Liver (tissue), 9 donors: ENCODE results near the gene TMEM161B. TPM values are rescaled to one million over a fixed set of nuclear protein-coding genes. Genes with fewer than 3 reads are reported as not detected.

Experiments used
- DNase-seq: peaks from one replicate; pipeline ENCODE4 v3.0.0-alpha.2; 2017; ENCODE audit warnings: low spot score
- H3K27ac ChIP-seq, 2 donors: one replicate each; pipeline ENCODE4 v1.7.0; 2013; ENCODE audit warnings: inconsistent platforms in 2 of 2, low read length in 2 of 2, control low read depth in 1 of 2, low read depth in 1 of 2, mild to moderate bottlenecking in 1 of 2
- H3K27me3 ChIP-seq, 4 donors: one replicate each; pipeline versions ENCODE4 v1.6.1 to v1.7.0; 2013; ENCODE audit warnings: low read length in 3 of 4, inconsistent platforms in 1 of 4, mild to moderate bottlenecking in 1 of 4, moderate library complexity in 1 of 4; ENCODE audit not compliant: control insufficient read depth in 4 of 4, insufficient read depth in 4 of 4
- H3K36me3 ChIP-seq, 4 donors: one replicate each; pipeline versions ENCODE4 v1.6.1 to v1.7.0; 2013; ENCODE audit warnings: low read length in 3 of 4, mild to moderate bottlenecking in 3 of 4, low read depth in 1 of 4, moderate library complexity in 1 of 4; ENCODE audit not compliant: control insufficient read depth in 4 of 4, insufficient read depth in 3 of 4
- H3K4me1 ChIP-seq, 4 donors: one replicate each; pipeline versions ENCODE4 v1.6.1 to v1.7.0; 2013; ENCODE audit warnings: low read length in 3 of 4, mild to moderate bottlenecking in 3 of 4, moderate library complexity in 1 of 4; ENCODE audit not compliant: control insufficient read depth in 4 of 4, insufficient read depth in 4 of 4
- H3K4me3 ChIP-seq, 3 donors: one replicate each; pipeline versions ENCODE4 v1.6.1 to v1.7.0; 2013; ENCODE audit warnings: low read length in 3 of 3, control low read depth in 1 of 3, low read depth in 1 of 3, mild to moderate bottlenecking in 1 of 3
- H3K9ac ChIP-seq, 2 donors: one replicate each; pipeline ENCODE4 v1.7.0; 2013; ENCODE audit warnings: low read length in 2 of 2, mild to moderate bottlenecking in 2 of 2, moderate library complexity in 2 of 2, control low read depth in 1 of 2, low read depth in 1 of 2
- H3K9me3 ChIP-seq, 4 donors: one replicate each; pipeline versions ENCODE4 v1.6.1 to v1.7.0; 2013; ENCODE audit warnings: low read length in 3 of 4; ENCODE audit not compliant: control insufficient read depth in 4 of 4
- ATF3 ChIP-seq: IDR thresholded peaks from 2 replicates; pipeline ENCODE4 v1.6.1; 2016; ENCODE audit warnings: antibody characterized with exemption
- EGR1 ChIP-seq, 2 donors: IDR thresholded peaks; 2 replicates each; pipeline ENCODE4 v1.6.1; 2016 to 2018; ENCODE audit warnings: antibody characterized with exemption in 2 of 2, low read depth in 2 of 2
- FOXA1 ChIP-seq: IDR thresholded peaks from 2 replicates; pipeline ENCODE4 v1.6.1; 2016; ENCODE audit warnings: antibody characterized with exemption
- FOXA2 ChIP-seq: IDR thresholded peaks from 2 replicates; pipeline ENCODE4 v1.6.1; 2016; ENCODE audit warnings: antibody characterized with exemption
- GABPA ChIP-seq, 2 donors: IDR thresholded peaks in 1 of 2; conservative IDR thresholded peaks in 1 of 2; 2 replicates each; pipeline ENCODE4 v1.6.1; 2016; ENCODE audit warnings: antibody characterized with exemption in 2 of 2, mild to moderate bottlenecking in 1 of 2, moderate library complexity in 1 of 2
- HNF4A ChIP-seq, 2 donors: conservative IDR thresholded peaks; 2 replicates each; pipeline ENCODE4 v1.6.1; 2016; ENCODE audit warnings: antibody characterized with exemption in 2 of 2, mild to moderate bottlenecking in 2 of 2
- HNF4G ChIP-seq: IDR thresholded peaks from 2 replicates; pipeline ENCODE4 v1.6.1; 2016; ENCODE audit warnings: antibody characterized with exemption
- JUND ChIP-seq, 2 donors: IDR thresholded peaks; 2 replicates each; pipeline ENCODE4 v1.6.1; 2016; ENCODE audit warnings: antibody characterized with exemption in 2 of 2
- MAX ChIP-seq: IDR thresholded peaks from 2 replicates; pipeline ENCODE4 v1.6.1; 2016; ENCODE audit warnings: antibody characterized with exemption
- NR2F2 ChIP-seq: IDR thresholded peaks from 2 replicates; pipeline ENCODE4 v1.6.1; 2016; ENCODE audit warnings: antibody characterized with exemption
- RAD21 ChIP-seq, 2 donors: IDR thresholded peaks; 2 replicates each; pipeline ENCODE4 v1.6.1; 2016; ENCODE audit warnings: antibody characterized with exemption in 2 of 2, mild to moderate bottlenecking in 2 of 2
- REST ChIP-seq: IDR thresholded peaks from 2 replicates; pipeline ENCODE4 v1.6.1; 2016; ENCODE audit warnings: antibody characterized with exemption, mild to moderate bottlenecking
- RXRA ChIP-seq, 2 donors: IDR thresholded peaks; 2 replicates each; pipeline ENCODE4 v1.6.1; 2017 to 2018; ENCODE audit warnings: antibody characterized with exemption in 2 of 2, mild to moderate bottlenecking in 1 of 2
- SP1 ChIP-seq: IDR thresholded peaks from 2 replicates; pipeline ENCODE4 v1.6.1; 2018; ENCODE audit warnings: antibody characterized with exemption, mild to moderate bottlenecking
- TAF1 ChIP-seq: conservative IDR thresholded peaks from 2 replicates; pipeline ENCODE4 v1.6.1; 2016; ENCODE audit warnings: antibody characterized with exemption, mild to moderate bottlenecking
- YY1 ChIP-seq: IDR thresholded peaks from 2 replicates; pipeline ENCODE4 v1.6.1; 2016; ENCODE audit warnings: antibody characterized with exemption, mild to moderate bottlenecking
- ZBTB33 ChIP-seq: IDR thresholded peaks from 2 replicates; pipeline ENCODE4 v1.6.1; 2016; ENCODE audit warnings: antibody characterized with exemption
- WGBS: extraction: QIAGEN DNeasy Blood & Tissue Kit; methylation state at CpG from one replicate; pipeline ENCODE4 v1.1.7; 2013; 5-methylcytosine and 5-hydroxymethylcytosine counted together
- polyA plus RNA-seq, 2 donors: library from polyadenylated mRNA; stranded (reverse) in 1 of 2; unstranded in 1 of 2; fragments of 200-250 nt in 1 of 2; fragments of >200 nt in 1 of 2; fragmentation: Nextera tagmentation in 1 of 2; extraction: Ambion mirVana in 1 of 2; gene quantifications; one replicate each; pipeline versions ENCODE4 v1.2.1 to v1.2.3, GENCODE V29; 2013 to 2015
- total RNA-seq, 2 donors: library from RNA; depleted of rRNA; stranded (reverse); fragments of >200 nt; gene quantifications; one replicate each; pipeline ENCODE4 v1.2.3, GENCODE V29; 2014
- TF ChIP-seq, protein P1 (sequence below): fragments of 150-350 bp; IDR thresholded peaks from 2 replicates; pipeline ENCODE4 v1.5.1; 2017; ENCODE audit warnings: improper control_type of control experiment, low read depth, low read length; ENCODE audit not compliant: missing input control
- donor health status: healthy.
- donor health status: healthy.
- donor health status: healthy.
- donor health status: healthy.
- donor health status: healthy.

TMEM161B gene
- total and polyA plus RNA-seq, 4 donors: 3.9 to 14.2 (median 8.6) TPM

GRCh38 chr5:88172847-88173758 is 95.5 kb downstream of the TMEM161B start:
- peaks cover 0 to 4% (median 2%) of the 10 kb centered on the region in 4 donors for H3K9me3 ChIP-seq
- 56% methylated on average over 14 of the region's 14 CpGs for WGBS
- no peaks in the 10 kb centered on the region for H3K36me3 ChIP-seq
- no peaks in the 10 kb centered on the region for H3K4me1 ChIP-seq
- H3K4me3 ChIP-seq: no peak overlapping the region
- TF ChIP-seq, protein P1, sequence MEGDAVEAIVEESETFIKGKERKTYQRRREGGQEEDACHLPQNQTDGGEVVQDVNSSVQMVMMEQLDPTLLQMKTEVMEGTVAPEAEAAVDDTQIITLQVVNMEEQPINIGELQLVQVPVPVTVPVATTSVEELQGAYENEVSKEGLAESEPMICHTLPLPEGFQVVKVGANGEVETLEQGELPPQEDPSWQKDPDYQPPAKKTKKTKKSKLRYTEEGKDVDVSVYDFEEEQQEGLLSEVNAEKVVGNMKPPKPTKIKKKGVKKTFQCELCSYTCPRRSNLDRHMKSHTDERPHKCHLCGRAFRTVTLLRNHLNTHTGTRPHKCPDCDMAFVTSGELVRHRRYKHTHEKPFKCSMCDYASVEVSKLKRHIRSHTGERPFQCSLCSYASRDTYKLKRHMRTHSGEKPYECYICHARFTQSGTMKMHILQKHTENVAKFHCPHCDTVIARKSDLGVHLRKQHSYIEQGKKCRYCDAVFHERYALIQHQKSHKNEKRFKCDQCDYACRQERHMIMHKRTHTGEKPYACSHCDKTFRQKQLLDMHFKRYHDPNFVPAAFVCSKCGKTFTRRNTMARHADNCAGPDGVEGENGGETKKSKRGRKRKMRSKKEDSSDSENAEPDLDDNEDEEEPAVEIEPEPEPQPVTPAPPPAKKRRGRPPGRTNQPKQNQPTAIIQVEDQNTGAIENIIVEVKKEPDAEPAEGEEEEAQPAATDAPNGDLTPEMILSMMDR: no peak
- TF ChIP-seq SP1 (no peak), REST (no peak), ATF3 (no peak), FOXA2 (no peak)
- no peak for DNase-seq
- H3K27ac ChIP-seq: no peak overlapping the region
- peaks cover 0 to 3% (median 0%) of the 10 kb centered on the region in 4 donors for H3K27me3 ChIP-seq
- H3K9ac ChIP-seq: no peak overlapping the region

GRCh38 chr5:88159591-88159990 is 109.1 kb downstream of the TMEM161B start:
- Histone ChIP-seq H3K27ac (no peak overlapping the region), H3K27me3 (no peaks in the 10 kb centered on the region), H3K4me3 (no peak overlapping the region), H3K9ac (no peak overlapping the region), H3K36me3 (no peaks in the 10 kb centered on the region), H3K9me3 (no peaks in the 10 kb centered on the region), H3K4me1 (no peaks in the 10 kb centered on the region)
- 84% methylated on average over 7 of the region's 7 CpGs for WGBS
- no peak for DNase-seq
- TF ChIP-seq YY1: no peak
- no peak for TF ChIP-seq FOXA1
- no peak for TF ChIP-seq HNF4A (conservative IDR thresholded peaks at IDR 0.05)
- no peak for TF ChIP-seq FOXA2
- no peak for TF ChIP-seq HNF4G
- no peak for TF ChIP-seq JUND (IDR thresholded peaks at IDR 0.05)
- TF ChIP-seq MAX: no peak
- TF ChIP-seq GABPA (IDR thresholded peaks at IDR 0.05 in 1 of 2, conservative IDR thresholded peaks at IDR 0.05 in 1 of 2): no peak
- no peak for TF ChIP-seq RXRA (IDR thresholded peaks at IDR 0.05)
- TF ChIP-seq RAD21 (IDR thresholded peaks at IDR 0.05): no peak
- TF ChIP-seq, protein P1: no peak
- TF ChIP-seq ZBTB33: no peak
- TF ChIP-seq TAF1: no peak
- TF ChIP-seq EGR1 (IDR thresholded peaks at IDR 0.05; ENCODE audit: low read depth in 2 of 2): no peak
- TF ChIP-seq NR2F2: no peak
- no peak for TF ChIP-seq SP1
- TF ChIP-seq ATF3: no peak
